Fibroblast of peridontal ligament (primary cell): ENCODE results near the gene MEIS3.
"Not testable (repeated sequence)": the region's sequence is repeated elsewhere in the genome, so short reads cannot be mapped to it uniquely, and the experiment has no call there.

Experiments used
- DNase-seq: peaks from one replicate; pipeline ENCODE4 v3.0.0-alpha.2; 2010; ENCODE audit errors: extremely low read depth

Gene MEIS3

GRCh38 chr19:47384533-47384932 is 34.8 kb downstream of the MEIS3 start:
- DNase-seq = not testable (repeated sequence)

- DNase-seq = not testable (repeated sequence)
Measured at GRCh38 chr19:47383890-47384289, 35.4 kb downstream of the MEIS3 start.

GRCh38 chr19:47381653-47382279 is 37.6 kb downstream of the MEIS3 start:
- DNase-seq = no peak

- no peak for DNase-seq
Measured at GRCh38 chr19:47381121-47381520, 38.2 kb downstream of the MEIS3 start.

- DNase-seq = no peak
Measured at GRCh38 chr19:47380559-47380958, 38.8 kb downstream of the MEIS3 start.

- no peak for DNase-seq
Measured at GRCh38 chr19:47379381-47379938, 39.9 kb downstream of the MEIS3 start.

GRCh38 chr19:47378246-47378645 is 41.1 kb downstream of the MEIS3 start:
- DNase-seq = no peak

GRCh38 chr19:47377801-47378200 is 41.5 kb downstream of the MEIS3 start:
- DNase-seq = no peak

GRCh38 chr19:47377208-47377701 is 42.1 kb downstream of the MEIS3 start:
- DNase-seq = no peak

GRCh38 chr19:47376589-47377144 is 42.7 kb downstream of the MEIS3 start:
- DNase-seq = no peak

- no peak for DNase-seq
Measured at GRCh38 chr19:47375694-47376588, 43.4 kb downstream of the MEIS3 start.

- no peak for DNase-seq
Measured at GRCh38 chr19:47374876-47375693, 44.2 kb downstream of the MEIS3 start.

- no peak for DNase-seq
Measured at GRCh38 chr19:47373246-47374240, 45.8 kb downstream of the MEIS3 start.

GRCh38 chr19:47372603-47373002 is 46.7 kb downstream of the MEIS3 start:
- DNase-seq = no peak

- no peak for DNase-seq
Measured at GRCh38 chr19:47371261-47371660, 48.1 kb downstream of the MEIS3 start.

GRCh38 chr19:47370045-47370611 is 49.2 kb downstream of the MEIS3 start:
- DNase-seq = peak; percentile 73

- DNase-seq = not testable (repeated sequence)
Measured at GRCh38 chr19:47365455-47365854, 53.9 kb downstream of the MEIS3 start.

GRCh38 chr19:47363758-47364531 is 55.4 kb downstream of the MEIS3 start:
- DNase-seq = peak; percentile 45

- DNase-seq = no peak
Measured at GRCh38 chr19:47362321-47362720, 57.0 kb downstream of the MEIS3 start.
